Natural killer cell (primary cell): ENCODE measurements around the gene TOR1B. TPM values are rescaled to one million over a fixed set of nuclear protein-coding genes. Genes with fewer than 3 reads are reported as not detected.

Experiments used
- ATAC-seq, 3 donors: fragments of 150-1000 bp in 2 of 3; fragments of 200-7000 bp in 1 of 3; cut with Tn5 transposase; 1 replicate in 1 of 3; 2 replicates in 2 of 3; pipeline ENCODE4 v1.10.0; 2021; ENCODE audit warnings: mild to moderate bottlenecking in 2 of 3, moderate library complexity in 2 of 3
- DNase-seq, 2 donors: peaks; one replicate each; pipeline versions ENCODE4 v3.0.0 to v3.0.0-alpha.2; 2013 to 2021; ENCODE audit warnings: mixed read lengths in 1 of 2
- H3K27ac ChIP-seq: one replicate; pipeline ENCODE4 v1.5.1; 2013; ENCODE audit warnings: mild to moderate bottlenecking, low read length
- H3K27me3 ChIP-seq: one replicate; pipeline ENCODE4 v1.6.1; 2013; ENCODE audit warnings: low read length; ENCODE audit not compliant: control insufficient read depth, insufficient read depth
- H3K36me3 ChIP-seq: one replicate; pipeline ENCODE4 v1.6.1; 2013; ENCODE audit warnings: low read length; ENCODE audit not compliant: control insufficient read depth, insufficient read depth
- H3K4me1 ChIP-seq: one replicate; pipeline ENCODE4 v1.6.1; 2013; ENCODE audit warnings: low read length; ENCODE audit not compliant: control insufficient read depth, insufficient read depth
- H3K4me3 ChIP-seq: one replicate; pipeline ENCODE4 v1.5.1; 2013; ENCODE audit warnings: low read length
- H3K9me3 ChIP-seq: one replicate; pipeline ENCODE4 v1.6.1; 2013; ENCODE audit warnings: low read length; ENCODE audit not compliant: control insufficient read depth, insufficient read depth
- H3K27ac Mint-ChIP-seq, 2 donors: one replicate each; pipeline ENCODE4 v1.8.0; 2022; ENCODE audit warnings: mild to moderate bottlenecking in 2 of 2, mixed read lengths in 2 of 2, moderate library complexity in 1 of 2
- H3K27me3 Mint-ChIP-seq, 2 donors: one replicate each; pipeline ENCODE4 v1.8.0; 2022; ENCODE audit warnings: low read depth in 2 of 2, mixed read lengths in 2 of 2
- H3K36me3 Mint-ChIP-seq: one replicate; pipeline ENCODE4 v1.8.0; 2022; ENCODE audit warnings: mixed read lengths
- H3K4me1 Mint-ChIP-seq, 2 donors: one replicate each; pipeline ENCODE4 v1.8.0; 2022; ENCODE audit warnings: mixed read lengths in 2 of 2
- H3K4me3 Mint-ChIP-seq: one replicate; pipeline ENCODE4 v1.8.0; 2022; ENCODE audit warnings: mild to moderate bottlenecking, moderate library complexity, mixed read lengths
- H3K9me3 Mint-ChIP-seq, 2 donors: one replicate each; pipeline ENCODE4 v1.8.0; 2022; ENCODE audit warnings: mixed read lengths in 2 of 2
- CTCF ChIP-seq: fragments of 200-600 bp; IDR thresholded peaks from one replicate; pipeline ENCODE4 v1.8.0; 2022; ENCODE audit warnings: antibody characterized with exemption
- WGBS: methylation state at CpG from one replicate; pipeline ENCODE4 v1.1.7; 2013; ENCODE audit warnings: missing lambda C conversion rate; ENCODE audit not compliant: insufficient coverage; 5-methylcytosine and 5-hydroxymethylcytosine counted together
- intact Hi-C: fragments of 100-400 bp; cut with micrococcal nuclease; formaldehyde crosslinking; loops from one replicate; pipeline ENCODE4 v1.14.2; 2022
- total RNA-seq, 4 donors: library from RNA; stranded (reverse); fragments of 120-200 nt in 1 of 4; gene quantifications; one replicate each; pipeline versions ENCODE4 v1.2.3 to v1.2.4, GENCODE V29; 2013 to 2022

TOR1B gene
- total RNA-seq, 3 donors from 2014 or later (not counting 1 experiment from before 2014, with no cell fraction given) = 20.2 to 30.5 (median 23.9) TPM

- no peaks in the 10 kb centered on the region for H3K27me3 ChIP-seq
- intact Hi-C loops = no loop called here
- H3K9me3 Mint-ChIP-seq = no peaks in the 10 kb centered on the region
- no peak for DNase-seq
- ATAC-seq = no peak
- no peak overlapping the region for H3K4me3 ChIP-seq
- no peak overlapping the region for H3K27ac Mint-ChIP-seq
- H3K4me1 Mint-ChIP-seq = peaks cover 18 to 27% of the 10 kb centered on the region in 2 donors
- TF ChIP-seq CTCF = no peak
- no peaks in the 10 kb centered on the region for H3K36me3 Mint-ChIP-seq
- H3K9me3 ChIP-seq = no peaks in the 10 kb centered on the region
- H3K36me3 ChIP-seq = no peaks in the 10 kb centered on the region
- H3K4me1 ChIP-seq = peaks cover 17% of the 10 kb centered on the region
- no peak overlapping the region for H3K4me3 Mint-ChIP-seq
- 92% methylated on average over 3 of the region's 3 CpGs for WGBS
- peaks cover 6 to 19% of the 10 kb centered on the region in 2 donors for H3K27me3 Mint-ChIP-seq
- H3K27ac ChIP-seq = no peak overlapping the region
These were observed 24.5 kb upstream of the TOR1B start for GRCh38 chr9:129778469-129778868.

GRCh38 chr9:129779560-129780190 is 23.3 kb upstream of the TOR1B start:
- H3K4me3 ChIP-seq = no peak overlapping the region
- no peak overlapping the region for H3K27ac ChIP-seq
- WGBS = 98% methylated on average over 7 of the region's 7 CpGs
- H3K4me3 Mint-ChIP-seq = no peak overlapping the region
- peaks cover 13 to 20% of the 10 kb centered on the region in 2 donors for H3K27me3 Mint-ChIP-seq
- H3K27me3 ChIP-seq = no peaks in the 10 kb centered on the region
- no peak for TF ChIP-seq CTCF
- no peaks in the 10 kb centered on the region for H3K9me3 Mint-ChIP-seq
- H3K36me3 ChIP-seq = no peaks in the 10 kb centered on the region
- peaks cover 10 to 24% of the 10 kb centered on the region in 2 donors for H3K4me1 Mint-ChIP-seq
- intact Hi-C loops = no loop called here
- no peak for DNase-seq
- no peaks in the 10 kb centered on the region for H3K9me3 ChIP-seq
- H3K27ac Mint-ChIP-seq = no peak overlapping the region
- H3K36me3 Mint-ChIP-seq = no peaks in the 10 kb centered on the region
- no peak for ATAC-seq
- peaks cover 17% of the 10 kb centered on the region for H3K4me1 ChIP-seq

DNA sequence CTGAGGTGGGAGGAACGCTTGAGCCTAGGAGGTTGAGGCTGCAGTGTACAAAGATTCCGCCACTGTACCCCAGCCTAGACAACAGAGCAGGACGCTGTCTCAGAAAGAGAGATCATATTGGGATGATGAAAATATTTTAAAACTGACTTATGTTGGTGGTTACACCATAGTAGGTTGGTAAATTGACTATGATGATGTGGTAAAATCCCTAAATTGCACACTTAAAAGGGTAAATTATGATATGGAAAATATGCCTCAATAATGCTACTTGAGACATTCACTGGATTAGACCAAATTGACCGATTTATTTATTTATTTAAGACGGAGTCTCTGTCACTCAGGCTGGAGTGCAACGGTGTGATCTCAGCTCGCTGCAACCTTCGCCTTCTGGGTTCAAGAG is 21.9 kb upstream of the TOR1B start:
- peaks cover 14 to 20% of the 10 kb centered on the region in 2 donors for H3K27me3 Mint-ChIP-seq
- ATAC-seq (no peak), DNase-seq (no peak)
- no peak for TF ChIP-seq CTCF
- peaks cover 10 to 24% of the 10 kb centered on the region in 2 donors for H3K4me1 Mint-ChIP-seq
- 93% methylated on average over 8 of the region's 8 CpGs for WGBS
- peaks cover 17% of the 10 kb centered on the region for H3K4me1 ChIP-seq
- no peak overlapping the region for H3K4me3 ChIP-seq
- H3K27me3 ChIP-seq = no peaks in the 10 kb centered on the region
- H3K9me3 Mint-ChIP-seq = no peaks in the 10 kb centered on the region
- no peak overlapping the region for H3K27ac Mint-ChIP-seq
- no peaks in the 10 kb centered on the region for H3K36me3 Mint-ChIP-seq
- H3K36me3 ChIP-seq = no peaks in the 10 kb centered on the region
- intact Hi-C loops = no loop called here
- H3K9me3 ChIP-seq = no peaks in the 10 kb centered on the region
- no peak overlapping the region for H3K4me3 Mint-ChIP-seq
- H3K27ac ChIP-seq = no peak overlapping the region

DNA sequence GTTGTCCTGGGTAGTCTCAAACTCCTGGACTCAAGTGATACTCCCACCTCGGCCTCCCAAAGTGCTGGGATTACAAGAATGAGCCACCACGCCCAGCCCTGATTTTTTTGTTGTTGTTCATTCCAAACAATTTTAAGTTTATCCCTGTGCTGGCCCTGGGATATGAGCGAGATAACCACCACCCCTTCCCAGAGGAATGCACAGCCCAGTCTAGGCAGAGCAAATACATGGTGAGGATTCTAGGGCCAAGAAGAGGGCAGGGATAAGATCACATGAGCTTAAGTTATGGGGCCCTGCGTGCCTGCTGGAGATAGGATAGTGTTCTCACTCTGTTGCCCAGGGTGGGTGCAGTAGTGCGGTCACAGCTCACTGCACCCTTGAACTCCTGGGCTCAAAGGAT is 21.0 kb upstream of the TOR1B start:
- no peak overlapping the region for H3K27ac ChIP-seq
- no peak for TF ChIP-seq CTCF
- no peak for ATAC-seq
- no peaks in the 10 kb centered on the region for H3K27me3 ChIP-seq
- DNase-seq = no peak
- H3K27me3 Mint-ChIP-seq = peaks cover 23% of the 10 kb centered on the region in 2 donors
- no peaks in the 10 kb centered on the region for H3K9me3 Mint-ChIP-seq
- H3K4me1 ChIP-seq = peaks cover 10% of the 10 kb centered on the region
- peaks cover 8 to 17% of the 10 kb centered on the region in 2 donors for H3K4me1 Mint-ChIP-seq
- 90% methylated on average over 5 of the region's 5 CpGs for WGBS
- H3K4me3 ChIP-seq = no peak overlapping the region
- no peaks in the 10 kb centered on the region for H3K36me3 Mint-ChIP-seq
- H3K4me3 Mint-ChIP-seq = no peak overlapping the region
- no peaks in the 10 kb centered on the region for H3K36me3 ChIP-seq
- intact Hi-C loops = loop anchor here (2.0 kb wide), 2 partner anchors 55 to 651 kb away; no protein-coding TSS in a partner anchor
- H3K27ac Mint-ChIP-seq = no peak overlapping the region
- H3K9me3 ChIP-seq = no peaks in the 10 kb centered on the region
